Measurements from ENCODE around the gene PCDHB2.
"Not testable (repeated sequence)": the region's sequence is repeated elsewhere in the genome, so short reads cannot be mapped to it uniquely, and the experiment has no call there.

The PCDHB2 gene

DNA sequence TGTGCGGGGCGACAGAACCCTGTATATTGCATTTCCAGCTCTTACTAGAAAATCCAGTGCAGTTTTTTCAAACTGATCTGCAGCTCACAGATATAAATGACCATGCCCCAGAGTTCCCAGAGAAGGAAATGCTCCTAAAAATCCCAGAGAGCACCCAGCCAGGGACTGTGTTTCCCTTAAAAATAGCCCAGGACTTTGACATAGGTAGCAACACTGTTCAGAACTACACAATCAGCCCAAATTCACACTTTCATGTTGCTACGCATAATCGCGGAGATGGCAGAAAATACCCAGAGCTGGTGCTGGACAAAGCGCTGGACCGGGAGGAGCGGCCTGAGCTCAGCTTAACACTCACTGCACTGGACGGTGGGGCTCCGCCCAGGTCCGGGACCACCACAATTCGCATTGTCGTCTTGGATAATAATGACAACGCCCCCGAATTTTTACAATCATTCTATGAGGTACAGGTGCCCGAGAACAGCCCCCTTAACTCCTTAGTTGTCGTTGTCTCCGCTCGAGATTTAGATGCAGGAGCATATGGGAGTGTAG lies 41.4 kb downstream of the PCDHB2 start:
- DNase-seq (ENCODE audit: low read depth, low spot score) = no peak

DNA sequence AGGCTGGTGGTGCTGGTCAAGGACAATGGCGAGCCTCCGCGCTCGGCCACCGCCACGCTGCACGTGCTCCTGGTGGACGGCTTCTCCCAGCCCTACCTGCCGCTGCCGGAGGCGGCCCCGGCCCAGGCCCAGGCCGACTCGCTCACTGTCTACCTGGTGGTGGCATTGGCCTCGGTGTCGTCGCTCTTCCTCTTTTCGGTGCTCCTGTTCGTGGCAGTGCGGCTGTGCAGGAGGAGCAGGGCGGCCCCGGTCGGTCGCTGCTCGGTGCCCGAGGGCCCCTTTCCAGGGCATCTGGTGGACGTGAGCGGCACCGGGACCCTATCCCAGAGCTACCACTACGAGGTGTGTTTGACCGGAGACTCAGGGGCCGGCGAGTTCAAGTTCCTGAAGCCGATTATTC lies 42.9 kb downstream of the PCDHB2 start:
- not testable (repeated sequence) for DNase-seq (ENCODE audit: low read depth, low spot score)

Data from activated CD4-positive, CD25-positive, alpha-beta regulatory T cell treated with anti-CD3 and anti-CD28 coated beads, Interleukin-2, amount 50 U/mL, for 16 hours (primary cell).